Endothelial cell (in vitro differentiated cells): ENCODE data around the gene ZAR1L. TPM values are rescaled to one million over a fixed set of nuclear protein-coding genes. Genes with fewer than 3 reads are reported as not detected.

Source experiments
- DNase-seq: peaks from one replicate; pipeline ENCODE4 v3.0.0; 2021; ENCODE audit warnings: low spot score
- H3K27ac Mint-ChIP-seq: one replicate; pipeline ENCODE4 v1.8.0; 2021; ENCODE audit warnings: mixed read lengths, inconsistent platforms; ENCODE audit not compliant: unreplicated experiment
- H3K27me3 Mint-ChIP-seq: one replicate; pipeline ENCODE4 v1.8.0; 2021; ENCODE audit warnings: mild to moderate bottlenecking, moderate library complexity, mixed read lengths, inconsistent platforms; ENCODE audit not compliant: unreplicated experiment
- H3K36me3 Mint-ChIP-seq: one replicate; pipeline ENCODE4 v1.8.0; 2021; ENCODE audit warnings: mild to moderate bottlenecking, low read depth, mixed read lengths, inconsistent platforms; ENCODE audit not compliant: unreplicated experiment
- H3K4me1 Mint-ChIP-seq: one replicate; pipeline ENCODE4 v1.8.0; 2021; ENCODE audit warnings: mild to moderate bottlenecking, mixed read lengths, inconsistent platforms; ENCODE audit not compliant: unreplicated experiment
- H3K4me3 Mint-ChIP-seq: one replicate; pipeline ENCODE4 v1.8.0; 2021; ENCODE audit warnings: mild to moderate bottlenecking, mixed read lengths, inconsistent platforms; ENCODE audit not compliant: unreplicated experiment
- H3K9me3 Mint-ChIP-seq: one replicate; pipeline ENCODE4 v1.8.0; 2021; ENCODE audit warnings: mixed read lengths, inconsistent platforms; ENCODE audit not compliant: unreplicated experiment
- CTCF ChIP-seq: fragments of 200-600 bp; sonication (generic); IDR thresholded peaks from one replicate; pipeline ENCODE4 v1.5.0; 2021; ENCODE audit warnings: antibody characterized with exemption; ENCODE audit not compliant: unreplicated experiment
- total RNA-seq: library from RNA; stranded (reverse); fragmentation: NEBNext Ultra II Directional; extraction: Animal tissue kit (Norgen Biotek cat#: 25700); gene quantifications from one replicate; pipeline ENCODE4 v1.2.1, GENCODE V29; 2021; ENCODE audit not compliant: unreplicated experiment

ZAR1L gene
- total RNA-seq, 1 donor from 2014 or later = not detected

DNA sequence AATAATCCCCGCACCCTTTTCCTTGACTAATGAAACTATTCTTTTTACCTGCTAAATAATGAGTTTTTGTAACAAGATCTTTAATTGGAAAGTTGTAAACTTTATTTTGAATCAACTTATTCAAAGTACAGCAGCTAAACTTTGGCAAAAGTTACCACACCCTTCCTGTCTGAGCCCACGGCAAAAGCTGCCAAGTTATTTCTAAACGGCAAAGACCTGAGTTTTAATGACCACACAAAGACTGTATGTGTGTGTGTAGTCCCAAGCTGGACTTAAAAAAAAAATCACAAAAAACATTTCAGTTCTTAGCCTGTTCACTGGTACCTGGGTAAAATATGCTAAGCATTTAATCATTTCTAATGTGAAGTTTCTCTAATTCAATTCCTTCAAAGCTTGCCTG is 60.7 kb downstream of the ZAR1L start:
- no peak overlapping the region for H3K27ac Mint-ChIP-seq
- no peaks in the 10 kb centered on the region for H3K4me1 Mint-ChIP-seq
- H3K36me3 Mint-ChIP-seq = no peaks in the 10 kb centered on the region
- no peaks in the 10 kb centered on the region for H3K9me3 Mint-ChIP-seq
- TF ChIP-seq CTCF = no peak
- DNase-seq = no peak
- no peak overlapping the region for H3K4me3 Mint-ChIP-seq
- H3K27me3 Mint-ChIP-seq = no peaks in the 10 kb centered on the region

DNA sequence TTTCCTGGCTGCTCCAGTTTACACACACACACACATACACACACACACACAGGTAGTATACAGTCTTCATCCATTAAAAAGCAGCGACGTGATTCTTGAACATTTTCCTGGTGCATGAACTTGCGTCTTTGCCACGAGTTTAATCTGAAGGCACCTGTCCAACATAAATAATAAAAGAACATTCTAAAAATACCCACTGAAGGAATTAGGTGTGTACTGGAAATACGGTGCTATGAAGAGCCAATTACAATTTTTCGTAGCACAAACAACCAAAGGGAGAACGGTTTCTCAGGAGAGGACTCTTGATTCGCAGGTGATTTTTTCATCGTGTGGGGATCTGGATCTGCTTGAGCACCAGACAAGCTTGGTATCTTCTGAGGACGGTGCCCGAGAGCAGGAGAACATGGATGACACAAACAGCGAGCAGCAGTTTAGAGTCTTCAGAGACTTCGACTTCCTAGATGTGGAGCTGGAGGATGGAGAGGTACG is 61.2 kb downstream of the ZAR1L start:
- Mint-ChIP-seq H3K4me3 (no peak overlapping the region), H3K9me3 (no peaks in the 10 kb centered on the region), H3K36me3 (no peaks in the 10 kb centered on the region), H3K27me3 (no peaks in the 10 kb centered on the region), H3K4me1 (no peaks in the 10 kb centered on the region), H3K27ac (no peak overlapping the region)
- TF ChIP-seq CTCF = no peak
- DNase-seq = no peak

Other genes starting within 250 kb of the ZAR1L start
- 8.5 TPM for gene BRCA2, start 145 bp upstream of the ZAR1L start, total RNA-seq
- gene N4BP2L1, start 112.8 kb upstream of the ZAR1L start, total RNA-seq = 4.2 TPM
- gene N4BP2L2, start 223.4 kb upstream of the ZAR1L start, total RNA-seq = 81.1 TPM